Smooth muscle cell (in vitro differentiated cells): ENCODE results near the gene ANKRD31. TPM values are rescaled to one million over a fixed set of nuclear protein-coding genes. Genes with fewer than 3 reads are reported as not detected.
"Not testable (repeated sequence)": the region's sequence is repeated elsewhere in the genome, so short reads cannot be mapped to it uniquely, and the experiment has no call there.

Experiments used
- DNase-seq: peaks from one replicate; lab custom pipeline; 2025; ENCODE audit not compliant: unreplicated experiment; lab: John Stamatoyannopoulos, UW
- H2AFZ ChIP-seq: fragments of 200-600 bp; sonication (generic); 2 replicates; pipeline ENCODE4 v1.6.0; 2016; ENCODE audit warnings: antibody characterized with exemption, low read depth, mild to moderate bottlenecking
- H3F3A ChIP-seq: fragments of 200-600 bp; sonication (generic); 2 replicates; pipeline ENCODE4 v1.6.0; 2017; ENCODE audit warnings: antibody characterized with exemption, low read depth
- H3K27ac ChIP-seq: fragments of 200-600 bp; sonication (generic); 2 replicates; pipeline ENCODE4 v1.5.1; 2016; ENCODE audit warnings: low read depth, mild to moderate bottlenecking
- H3K27me3 ChIP-seq: fragments of 200-600 bp; sonication (generic); 2 replicates; pipeline ENCODE4 v1.6.1; 2016; ENCODE audit warnings: low read depth, mild to moderate bottlenecking
- H3K36me3 ChIP-seq: fragments of 200-600 bp; sonication (generic); 2 replicates; pipeline ENCODE4 v1.5.1; 2016; ENCODE audit warnings: low read depth
- H3K4me1 ChIP-seq: fragments of 200-600 bp; sonication (generic); 2 replicates; pipeline ENCODE4 v1.5.1; 2016; ENCODE audit warnings: low read depth
- H3K4me2 ChIP-seq: fragments of 200-600 bp; sonication (generic); 2 replicates; pipeline ENCODE4 v1.6.0; 2016; ENCODE audit warnings: mild to moderate bottlenecking
- H3K4me3 ChIP-seq: fragments of 200-600 bp; sonication (generic); 2 replicates; pipeline ENCODE4 v1.5.1; 2016; ENCODE audit warnings: mild to moderate bottlenecking
- H3K79me2 ChIP-seq: fragments of 200-600 bp; sonication (generic); 2 replicates; pipeline ENCODE4 v1.6.0; 2016; ENCODE audit warnings: low read depth, mild to moderate bottlenecking
- H3K9ac ChIP-seq: fragments of 200-600 bp; sonication (generic); 2 replicates; pipeline ENCODE4 v1.6.0; 2016; ENCODE audit warnings: low read depth
- H3K9me3 ChIP-seq: fragments of 200-600 bp; sonication (generic); replicated peaks from 2 replicates; pipeline ENCODE4 v1.5.1; 2016; ENCODE audit warnings: low read depth
- H4K20me1 ChIP-seq: fragments of 200-600 bp; sonication (generic); 2 replicates; pipeline ENCODE4 v1.6.0; 2016; ENCODE audit warnings: low read depth
- WGBS: methylation state at CpG from one replicate; pipeline ENCODE4 v1.1.7; 2016; ENCODE audit warnings: low lambda C conversion rate; 5-methylcytosine and 5-hydroxymethylcytosine counted together
- polyA plus RNA-seq: library from polyadenylated mRNA; unstranded; fragments of >200 nt; fragmentation: Nextera tagmentation; extraction: Ambion mirVana; gene quantifications from 2 replicates; pipeline ENCODE4 v1.2.1, GENCODE V29; 2016
- total RNA-seq: library from RNA; depleted of rRNA; stranded (reverse); fragments of >200 nt; gene quantifications from 2 replicates; pipeline ENCODE4 v1.2.3, GENCODE V29; 2014
- TF ChIP-seq, protein P1 (sequence below): fragments of 200-600 bp; sonication (generic); IDR thresholded peaks from 2 replicates; pipeline ENCODE4 v1.5.1; 2017; ENCODE audit warnings: borderline replicate concordance, mild to moderate bottlenecking, antibody characterized with exemption; ENCODE audit not compliant: insufficient read depth, poor library complexity, severe bottlenecking

ANKRD31 gene
- total and polyA plus RNA-seq, 2 experiments from 2014 or later: 0.03 to 0.22 TPM

- Histone ChIP-seq H3K9me3 (no peaks in the 10 kb centered on the region), H2AFZ (no peak overlapping the region), H3K36me3 (no peaks in the 10 kb centered on the region), H3F3A (no peaks in the 10 kb centered on the region), H3K27ac (no peak overlapping the region), H3K4me1 (no peaks in the 10 kb centered on the region), H4K20me1 (no peaks in the 10 kb centered on the region), H3K27me3 (no peaks in the 10 kb centered on the region), H3K9ac (no peak overlapping the region), H3K79me2 (no peaks in the 10 kb centered on the region), H3K4me3 (no peak overlapping the region), H3K4me2 (no peak overlapping the region)
- WGBS: 93% methylated on average over 3 of the region's 3 CpGs
- TF ChIP-seq, protein P1, sequence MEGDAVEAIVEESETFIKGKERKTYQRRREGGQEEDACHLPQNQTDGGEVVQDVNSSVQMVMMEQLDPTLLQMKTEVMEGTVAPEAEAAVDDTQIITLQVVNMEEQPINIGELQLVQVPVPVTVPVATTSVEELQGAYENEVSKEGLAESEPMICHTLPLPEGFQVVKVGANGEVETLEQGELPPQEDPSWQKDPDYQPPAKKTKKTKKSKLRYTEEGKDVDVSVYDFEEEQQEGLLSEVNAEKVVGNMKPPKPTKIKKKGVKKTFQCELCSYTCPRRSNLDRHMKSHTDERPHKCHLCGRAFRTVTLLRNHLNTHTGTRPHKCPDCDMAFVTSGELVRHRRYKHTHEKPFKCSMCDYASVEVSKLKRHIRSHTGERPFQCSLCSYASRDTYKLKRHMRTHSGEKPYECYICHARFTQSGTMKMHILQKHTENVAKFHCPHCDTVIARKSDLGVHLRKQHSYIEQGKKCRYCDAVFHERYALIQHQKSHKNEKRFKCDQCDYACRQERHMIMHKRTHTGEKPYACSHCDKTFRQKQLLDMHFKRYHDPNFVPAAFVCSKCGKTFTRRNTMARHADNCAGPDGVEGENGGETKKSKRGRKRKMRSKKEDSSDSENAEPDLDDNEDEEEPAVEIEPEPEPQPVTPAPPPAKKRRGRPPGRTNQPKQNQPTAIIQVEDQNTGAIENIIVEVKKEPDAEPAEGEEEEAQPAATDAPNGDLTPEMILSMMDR: no peak
- DNase-seq: no peak
Measured at GRCh38 chr5:75190227-75190626, 46.5 kb downstream of the ANKRD31 start.

DNA sequence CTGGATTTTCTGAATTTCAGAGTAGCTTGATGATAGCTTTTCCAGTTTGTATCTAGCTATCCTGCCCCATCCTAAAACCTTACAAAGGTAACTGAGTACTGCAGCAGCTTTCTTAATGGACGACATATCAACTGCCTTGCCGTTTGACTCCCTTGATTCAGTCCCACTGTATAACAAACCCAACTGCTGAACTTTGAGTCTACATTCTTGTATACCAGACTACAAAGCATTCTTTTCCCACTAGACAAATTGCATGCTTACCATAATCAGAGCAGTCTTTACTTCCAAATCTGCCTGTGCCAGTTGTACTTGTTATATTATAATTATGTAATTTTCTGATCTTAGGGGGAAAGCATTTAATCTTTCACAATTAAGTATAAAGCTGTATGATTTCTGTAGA is 47.3 kb downstream of the ANKRD31 start:
- Histone ChIP-seq H3K9me3 (no peaks in the 10 kb centered on the region), H3K9ac (no peak overlapping the region), H2AFZ (no peak overlapping the region), H3K27ac (no peak overlapping the region), H3K79me2 (no peaks in the 10 kb centered on the region), H3K4me3 (no peak overlapping the region), H3K36me3 (no peaks in the 10 kb centered on the region), H3K4me1 (no peaks in the 10 kb centered on the region), H3K27me3 (no peaks in the 10 kb centered on the region), H3K4me2 (no peak overlapping the region), H4K20me1 (no peaks in the 10 kb centered on the region), H3F3A (no peaks in the 10 kb centered on the region)
- WGBS: 66% methylated on average over 2 of the region's 2 CpGs
- DNase-seq: no peak
- TF ChIP-seq, protein P1: no peak

DNA sequence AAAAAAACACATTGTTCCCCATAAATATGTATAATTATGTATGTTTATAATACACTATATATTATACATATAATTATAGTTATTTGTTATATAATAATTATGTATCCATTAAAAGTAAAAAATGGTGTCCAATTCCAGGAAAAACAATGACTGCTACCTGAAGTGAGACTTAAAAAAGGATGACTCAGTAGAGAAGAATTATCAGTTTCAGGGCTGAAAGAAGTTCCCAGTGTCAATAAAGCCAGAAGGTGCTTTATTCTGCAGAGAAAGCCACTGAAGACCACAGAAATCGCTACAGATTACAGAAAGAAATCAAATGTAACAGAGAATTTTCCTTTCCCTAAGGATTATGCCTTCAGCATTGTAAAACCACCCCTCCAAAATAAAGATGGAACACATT is 50.9 kb downstream of the ANKRD31 start:
- Histone ChIP-seq H3K9ac (no peak overlapping the region), H3F3A (no peaks in the 10 kb centered on the region), H3K4me1 (no peaks in the 10 kb centered on the region), H3K27ac (no peak overlapping the region), H3K79me2 (no peaks in the 10 kb centered on the region), H2AFZ (no peak overlapping the region), H4K20me1 (no peaks in the 10 kb centered on the region), H3K27me3 (no peaks in the 10 kb centered on the region), H3K4me2 (no peak overlapping the region), H3K36me3 (no peaks in the 10 kb centered on the region), H3K9me3 (no peaks in the 10 kb centered on the region), H3K4me3 (no peak overlapping the region)
- TF ChIP-seq, protein P1: no peak
- WGBS: 85% methylated on average over 1 of the region's 1 CpG
- no peak for DNase-seq

DNA sequence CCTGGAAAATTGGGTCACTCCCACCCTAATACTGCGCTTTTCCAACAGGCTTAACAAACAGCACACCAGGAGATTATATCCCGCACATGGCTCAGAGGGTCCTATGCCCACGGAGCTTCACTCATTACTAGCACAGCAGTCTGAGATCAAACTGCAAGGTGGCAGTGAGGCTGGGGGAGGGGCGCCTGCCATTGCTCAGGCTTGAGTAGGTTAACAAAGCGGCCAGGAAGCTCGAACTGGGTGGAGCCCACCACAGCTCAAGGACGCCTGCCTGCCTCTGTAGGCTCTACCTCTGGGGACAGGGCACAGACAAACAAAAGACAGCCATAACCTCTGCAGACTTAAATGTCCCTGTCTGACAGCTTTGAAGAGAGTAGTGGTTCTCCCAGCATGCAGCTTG is 60.7 kb downstream of the ANKRD31 start:
- not testable (repeated sequence) for H3K4me3 ChIP-seq, H2AFZ ChIP-seq
- WGBS: 97% methylated on average over 7 of the region's 7 CpGs

GRCh38 chr5:75174872-75175271 is 61.8 kb downstream of the ANKRD31 start:
- H3K4me2 ChIP-seq, DNase-seq, H3K4me1 ChIP-seq, H4K20me1 ChIP-seq, H3K27ac ChIP-seq, H3K36me3 ChIP-seq, H3K79me2 ChIP-seq, H3F3A ChIP-seq, H3K27me3 ChIP-seq, H3K9ac ChIP-seq, H3K4me3 ChIP-seq, H2AFZ ChIP-seq, H3K9me3 ChIP-seq: not testable (repeated sequence)
- 97% methylated on average over 4 of the region's 4 CpGs for WGBS

More for the DNA sequence above, 60.7 kb downstream of the ANKRD31 start:
- not testable (repeated sequence) for H3K79me2 ChIP-seq, H3K9me3 ChIP-seq, H3K4me1 ChIP-seq, DNase-seq, H3F3A ChIP-seq, H3K27ac ChIP-seq, H3K4me2 ChIP-seq, H4K20me1 ChIP-seq, H3K36me3 ChIP-seq, H3K27me3 ChIP-seq, H3K9ac ChIP-seq
